ENCODE results near the gene COL10A1.

DNA sequence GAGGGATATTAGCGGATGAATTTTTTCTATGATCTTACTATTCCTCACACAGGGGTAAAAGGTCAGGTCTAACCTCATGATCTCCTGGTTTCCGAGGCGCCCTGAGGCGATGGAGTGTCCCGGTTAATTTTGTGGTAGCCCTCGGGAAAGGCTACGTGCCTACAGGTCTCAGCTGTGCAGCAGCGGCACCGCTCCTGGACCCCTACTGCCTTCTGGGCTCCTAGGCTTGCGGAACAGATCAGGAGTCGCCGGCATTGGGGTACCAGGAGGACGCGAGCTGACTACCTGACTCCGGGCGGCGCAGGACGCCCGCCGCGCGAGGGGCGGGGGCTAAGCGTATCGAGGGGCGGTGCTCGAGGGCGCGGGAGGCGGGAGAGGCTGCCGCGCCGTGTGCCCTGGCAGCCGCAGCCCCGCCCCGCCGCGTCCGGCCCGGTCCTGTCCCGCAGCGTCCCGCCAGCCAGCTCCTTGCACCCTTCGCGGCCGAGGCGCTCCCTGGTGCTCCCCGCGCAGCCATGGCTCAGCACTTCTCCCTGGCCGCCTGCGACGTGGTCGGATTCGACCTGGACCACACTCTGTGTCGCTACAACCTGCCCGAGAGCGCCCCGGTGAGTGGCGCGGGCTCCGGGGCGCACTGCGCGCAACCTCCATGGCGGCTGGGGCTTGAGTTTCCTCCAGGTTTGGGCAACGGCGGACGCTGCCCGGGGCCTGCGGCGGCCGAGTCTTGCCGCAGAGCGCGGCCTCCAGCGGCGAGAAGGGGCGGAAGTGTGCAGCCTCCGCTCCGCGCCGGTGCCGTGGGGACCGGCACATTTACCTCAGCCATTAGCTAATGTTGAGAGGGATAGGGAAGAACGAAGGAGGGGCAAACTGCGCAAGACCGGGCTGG is 25.3 kb downstream of the COL10A1 start, which contains the start of gene NT5DC1:
- TF ChIP-seq ZNF785 (tag by site-specific recombination; IDR thresholded peaks at IDR 0.05) (0 out of 2 replicates have a peak, but pooled peaks have one; percentile 46), ZNF416 (tag by site-specific recombination; IDR thresholded peaks at IDR 0.05) (no peak), GLI4 (tag by site-specific recombination; IDR thresholded peaks at IDR 0.05) (no peak; the same call in 1 of the 2 replicates), ZNF138 (tag by site-specific recombination; IDR thresholded peaks at IDR 0.05; ENCODE audit: borderline replicate concordance) (no peak), ZNF302 (tag by site-specific recombination; IDR thresholded peaks at IDR 0.05; ENCODE audit: low read depth) (no peak), ZNF664 (tag by site-specific recombination; IDR thresholded peaks at IDR 0.05) (no peak)
- TF ChIP-seq, protein P1, sequence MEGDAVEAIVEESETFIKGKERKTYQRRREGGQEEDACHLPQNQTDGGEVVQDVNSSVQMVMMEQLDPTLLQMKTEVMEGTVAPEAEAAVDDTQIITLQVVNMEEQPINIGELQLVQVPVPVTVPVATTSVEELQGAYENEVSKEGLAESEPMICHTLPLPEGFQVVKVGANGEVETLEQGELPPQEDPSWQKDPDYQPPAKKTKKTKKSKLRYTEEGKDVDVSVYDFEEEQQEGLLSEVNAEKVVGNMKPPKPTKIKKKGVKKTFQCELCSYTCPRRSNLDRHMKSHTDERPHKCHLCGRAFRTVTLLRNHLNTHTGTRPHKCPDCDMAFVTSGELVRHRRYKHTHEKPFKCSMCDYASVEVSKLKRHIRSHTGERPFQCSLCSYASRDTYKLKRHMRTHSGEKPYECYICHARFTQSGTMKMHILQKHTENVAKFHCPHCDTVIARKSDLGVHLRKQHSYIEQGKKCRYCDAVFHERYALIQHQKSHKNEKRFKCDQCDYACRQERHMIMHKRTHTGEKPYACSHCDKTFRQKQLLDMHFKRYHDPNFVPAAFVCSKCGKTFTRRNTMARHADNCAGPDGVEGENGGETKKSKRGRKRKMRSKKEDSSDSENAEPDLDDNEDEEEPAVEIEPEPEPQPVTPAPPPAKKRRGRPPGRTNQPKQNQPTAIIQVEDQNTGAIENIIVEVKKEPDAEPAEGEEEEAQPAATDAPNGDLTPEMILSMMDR (tag by site-specific recombination; IDR thresholded peaks at IDR 0.05) = peak; percentile 97
- TF ChIP-seq, protein P2, sequence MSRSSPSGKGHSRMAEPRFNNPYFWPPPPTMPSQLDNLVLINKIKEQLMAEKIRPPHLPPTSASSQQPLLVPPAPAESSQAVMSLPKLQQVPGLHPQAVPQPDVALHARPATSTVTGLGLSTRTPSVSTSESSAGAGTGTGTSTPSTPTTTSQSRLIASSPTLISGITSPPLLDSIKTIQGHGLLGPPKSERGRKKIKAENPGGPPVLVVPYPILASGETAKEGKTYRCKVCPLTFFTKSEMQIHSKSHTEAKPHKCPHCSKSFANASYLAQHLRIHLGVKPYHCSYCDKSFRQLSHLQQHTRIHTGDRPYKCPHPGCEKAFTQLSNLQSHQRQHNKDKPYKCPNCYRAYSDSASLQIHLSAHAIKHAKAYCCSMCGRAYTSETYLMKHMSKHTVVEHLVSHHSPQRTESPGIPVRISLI (tag by site-specific recombination; IDR thresholded peaks at IDR 0.05) = no peak

Measured in HEK293 (cell line).